NB4 (cell line): ENCODE data around the gene PRELID3B.

Source experiments
- MYC ChIP-seq: IDR thresholded peaks from 2 replicates; pipeline ENCODE4 v1.6.1; 2011; ENCODE audit warnings: low read depth, low read length
- POLR2A ChIP-seq: IDR thresholded peaks from 2 replicates; pipeline ENCODE4 v1.6.1; 2011; ENCODE audit warnings: mild to moderate bottlenecking; ENCODE audit not compliant: insufficient read length; ENCODE audit errors: extremely low read depth
- TF ChIP-seq, protein P1 (sequence below): IDR thresholded peaks from one replicate; pipeline ENCODE4 v1.5.1; 2012; ENCODE audit warnings: low read depth, low read length

DNA sequence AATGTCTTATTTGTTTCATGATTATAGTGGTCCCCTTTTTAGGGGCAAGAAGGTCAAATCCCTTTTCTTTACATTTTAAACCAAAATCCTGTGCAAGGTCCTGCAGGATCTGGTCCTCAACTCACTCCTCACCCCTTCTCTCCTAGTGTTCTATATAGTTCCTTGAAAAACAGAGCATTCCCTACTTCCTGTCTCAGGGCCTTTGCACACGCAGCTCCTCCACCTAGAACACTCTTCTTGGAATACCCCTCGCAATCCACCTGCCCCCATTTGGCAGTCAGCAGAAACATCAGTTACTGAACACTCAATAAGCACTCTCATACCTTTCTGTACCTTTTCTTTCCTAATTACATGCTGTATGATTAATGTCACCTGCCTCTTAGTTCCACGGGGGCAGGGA is 7.2 kb downstream of the PRELID3B start:
- TF ChIP-seq, protein P1, sequence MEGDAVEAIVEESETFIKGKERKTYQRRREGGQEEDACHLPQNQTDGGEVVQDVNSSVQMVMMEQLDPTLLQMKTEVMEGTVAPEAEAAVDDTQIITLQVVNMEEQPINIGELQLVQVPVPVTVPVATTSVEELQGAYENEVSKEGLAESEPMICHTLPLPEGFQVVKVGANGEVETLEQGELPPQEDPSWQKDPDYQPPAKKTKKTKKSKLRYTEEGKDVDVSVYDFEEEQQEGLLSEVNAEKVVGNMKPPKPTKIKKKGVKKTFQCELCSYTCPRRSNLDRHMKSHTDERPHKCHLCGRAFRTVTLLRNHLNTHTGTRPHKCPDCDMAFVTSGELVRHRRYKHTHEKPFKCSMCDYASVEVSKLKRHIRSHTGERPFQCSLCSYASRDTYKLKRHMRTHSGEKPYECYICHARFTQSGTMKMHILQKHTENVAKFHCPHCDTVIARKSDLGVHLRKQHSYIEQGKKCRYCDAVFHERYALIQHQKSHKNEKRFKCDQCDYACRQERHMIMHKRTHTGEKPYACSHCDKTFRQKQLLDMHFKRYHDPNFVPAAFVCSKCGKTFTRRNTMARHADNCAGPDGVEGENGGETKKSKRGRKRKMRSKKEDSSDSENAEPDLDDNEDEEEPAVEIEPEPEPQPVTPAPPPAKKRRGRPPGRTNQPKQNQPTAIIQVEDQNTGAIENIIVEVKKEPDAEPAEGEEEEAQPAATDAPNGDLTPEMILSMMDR = no peak
- TF ChIP-seq POLR2A (no peak), MYC (no peak)
